GM18909 (cell line): ENCODE results near the gene SERPINE2.
"Not testable (repeated sequence)": the region's sequence is repeated elsewhere in the genome, so short reads cannot be mapped to it uniquely, and the experiment has no call there.

Experiments used
- ATAC-seq: cut with Tn5 transposase; IDR thresholded peaks from one replicate; pipeline ENCODE4 v1.9.1; 2021; ENCODE audit warnings: mild to moderate bottlenecking; ENCODE audit not compliant: unreplicated experiment, poor library complexity

Gene SERPINE2

DNA sequence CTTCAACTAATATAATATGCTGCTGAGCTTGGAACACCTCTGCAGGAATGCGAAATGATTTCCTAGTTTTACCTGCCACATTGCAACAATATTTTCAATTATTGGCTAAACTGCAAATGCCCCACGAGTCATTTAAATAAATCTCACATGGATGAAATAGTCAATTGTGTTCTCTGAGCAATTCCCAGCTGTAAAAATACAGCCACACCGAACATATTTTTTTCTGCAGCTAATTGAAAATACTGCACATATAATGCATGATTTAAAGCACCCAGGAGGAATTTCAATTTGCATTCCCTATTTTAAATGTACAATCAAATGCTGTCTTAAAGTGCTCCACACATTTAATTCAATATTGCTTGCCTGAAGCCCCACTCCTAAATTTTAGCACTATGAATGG lies 18.6 kb downstream of the SERPINE2 start:
- no peak for ATAC-seq

DNA sequence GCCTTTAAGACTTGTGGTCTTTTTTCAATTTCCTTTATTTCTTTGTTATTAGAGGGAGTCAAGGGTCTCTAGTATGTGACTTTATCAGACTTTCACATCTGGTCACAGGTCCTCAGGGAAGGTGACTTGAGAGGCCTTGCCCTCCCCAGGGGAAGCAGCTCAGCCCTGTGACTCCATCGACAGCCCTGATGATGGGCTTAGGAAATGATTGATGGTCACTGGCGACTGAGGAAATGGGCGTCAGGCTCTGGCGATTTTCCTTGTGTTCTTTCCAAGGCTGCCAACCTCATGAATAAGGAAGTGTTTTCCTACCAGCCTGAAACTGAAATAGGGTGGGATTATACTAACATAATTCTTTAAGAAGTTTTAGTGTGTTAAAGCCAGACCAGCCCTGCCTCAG lies 21.1 kb downstream of the SERPINE2 start:
- ATAC-seq, result no peak

DNA sequence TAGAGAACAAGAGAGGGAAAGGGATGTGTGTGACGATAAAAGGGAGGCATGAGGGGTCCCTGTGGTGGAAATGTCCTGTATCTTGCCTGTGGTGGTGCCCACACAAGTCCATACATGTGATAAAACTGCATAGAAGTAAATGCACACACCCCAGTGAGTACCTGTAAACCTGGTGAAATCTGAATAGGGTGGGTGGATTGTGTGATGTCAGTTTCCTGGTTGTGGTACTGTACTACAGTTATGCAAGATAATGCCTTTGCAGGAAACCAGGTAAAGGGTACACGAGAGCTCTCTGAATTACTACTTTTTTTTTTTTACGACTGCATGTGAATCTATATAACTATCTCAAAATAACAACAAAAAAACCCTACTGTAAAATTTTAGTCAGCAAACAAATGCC lies 22.1 kb downstream of the SERPINE2 start:
- ATAC-seq, result no peak

DNA sequence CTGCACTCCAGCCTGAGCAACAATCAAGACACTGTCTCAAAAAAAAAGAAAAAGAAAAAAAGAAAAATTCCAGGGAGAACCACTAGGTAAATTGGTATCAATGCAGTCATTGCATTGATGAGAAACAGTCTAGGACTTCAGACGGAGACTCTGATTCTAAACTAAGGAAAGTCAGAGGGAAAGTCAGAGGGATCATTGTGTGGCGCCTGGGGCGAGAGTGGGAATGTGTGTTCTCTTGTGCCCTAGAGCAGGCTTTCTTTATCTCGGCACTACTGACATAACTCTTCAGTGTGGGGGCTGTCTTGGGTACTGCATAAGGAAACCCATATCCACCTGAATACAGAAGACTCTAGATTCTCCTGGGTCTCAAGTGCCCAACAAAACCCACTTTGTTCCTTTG lies 24.8 kb downstream of the SERPINE2 start:
- no peak for ATAC-seq

DNA sequence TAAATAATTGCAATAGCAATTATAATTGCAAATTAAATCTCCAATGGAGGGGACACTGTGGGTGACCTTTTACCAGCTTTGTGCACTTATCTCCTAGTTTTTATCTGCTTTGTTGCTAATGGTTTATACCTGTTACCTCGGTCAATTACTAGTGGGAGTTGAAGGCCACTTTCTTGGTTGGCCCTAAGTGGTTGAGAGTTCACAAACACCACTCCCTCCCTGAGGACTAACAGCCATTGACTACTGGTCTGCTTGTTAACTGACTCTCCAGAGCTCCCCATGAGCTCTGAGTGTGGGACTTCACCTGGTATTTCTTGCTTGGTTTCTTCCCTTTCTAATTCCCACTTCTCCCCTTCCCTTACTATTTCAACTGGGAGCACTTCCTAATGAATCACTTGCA lies 27.2 kb downstream of the SERPINE2 start:
- ATAC-seq, result no peak

DNA sequence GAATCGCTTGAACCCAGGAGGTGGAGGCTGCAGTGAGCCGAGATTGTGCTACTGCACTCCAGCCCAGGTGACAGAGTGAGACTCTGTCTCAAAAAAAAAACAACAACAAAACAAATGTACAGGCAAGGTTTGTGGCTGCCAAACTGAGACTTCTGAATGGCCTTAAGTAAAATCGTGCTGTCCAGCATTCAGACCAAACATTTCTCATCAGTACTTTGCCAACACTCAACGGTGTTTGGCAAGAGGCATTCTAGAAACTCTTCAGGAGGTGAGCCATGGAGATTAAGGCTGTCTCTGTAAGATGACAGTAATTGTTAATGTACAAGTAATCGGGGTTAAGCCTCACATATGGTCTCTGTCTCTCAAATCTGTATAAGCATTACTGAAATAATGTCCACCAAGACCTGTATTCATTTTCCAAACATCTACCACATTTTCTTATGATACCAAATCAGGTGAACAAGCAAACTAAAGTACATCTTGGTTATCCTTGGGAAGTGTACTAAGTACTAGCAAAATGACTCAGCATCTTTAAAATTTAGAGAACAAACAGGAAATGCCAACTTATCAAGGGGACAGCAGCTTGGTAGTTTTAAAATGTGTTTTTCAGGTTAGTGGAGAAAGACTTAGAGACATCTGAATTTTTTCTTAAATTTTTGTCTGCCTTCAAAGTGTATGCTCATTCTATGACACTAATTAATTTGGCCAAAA lies 29.3 kb downstream of the SERPINE2 start:
- ATAC-seq, result no peak

DNA sequence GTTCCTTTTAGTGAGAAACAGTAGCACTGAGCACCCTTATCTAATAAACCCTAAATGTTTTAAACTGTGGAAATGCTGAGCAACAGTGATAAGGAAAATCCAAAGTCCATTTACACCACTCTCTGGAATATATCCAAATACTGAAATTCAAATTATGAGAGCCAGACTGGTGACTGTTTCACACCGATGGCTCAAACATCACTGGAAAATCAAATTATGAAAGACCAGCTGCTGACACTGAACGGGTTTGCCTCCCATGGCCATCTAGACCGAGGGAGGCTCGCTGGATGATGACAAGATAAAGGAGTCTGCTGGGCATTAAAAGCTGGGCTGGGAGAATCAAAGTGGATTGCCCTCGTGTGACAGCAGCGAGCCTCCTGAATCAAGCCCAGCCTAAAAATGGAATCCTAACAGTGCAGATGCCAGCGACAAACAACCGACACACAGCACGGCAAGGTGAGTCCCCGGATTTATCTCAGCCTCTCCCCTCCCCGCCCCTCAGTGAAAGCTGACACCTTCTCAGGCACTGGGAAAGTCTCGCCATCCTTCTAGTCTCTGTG lies 30.3 kb downstream of the SERPINE2 start:
- ATAC-seq, result no peak

DNA sequence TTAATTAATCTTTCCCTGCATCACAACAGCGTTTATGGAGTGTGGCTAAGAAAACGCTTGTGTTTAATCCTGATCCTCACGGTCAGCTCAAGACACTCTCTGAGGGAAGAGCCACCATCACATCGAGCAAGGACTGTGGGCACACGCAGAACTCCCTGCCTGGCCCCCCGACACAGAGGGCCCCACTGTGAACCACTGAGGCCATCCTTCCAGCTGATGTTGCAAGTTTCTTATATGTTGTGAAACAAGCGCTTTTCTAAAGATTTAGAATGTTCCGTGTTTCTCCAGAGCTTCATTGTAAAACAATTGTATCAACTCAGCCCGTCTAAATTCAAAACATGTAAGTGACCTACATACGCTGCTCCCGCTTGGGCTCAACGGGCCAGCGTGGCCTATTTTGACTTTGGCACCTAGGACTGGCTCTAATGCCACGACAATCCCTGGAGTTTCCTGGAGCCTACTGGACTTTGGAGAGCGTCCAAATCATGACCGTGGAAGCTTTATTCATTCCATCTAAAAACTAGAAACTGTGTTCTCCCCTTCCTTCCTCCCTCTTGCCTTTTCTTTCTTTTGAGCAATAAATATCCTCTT lies 34.9 kb downstream of the SERPINE2 start:
- ATAC-seq, result no peak

DNA sequence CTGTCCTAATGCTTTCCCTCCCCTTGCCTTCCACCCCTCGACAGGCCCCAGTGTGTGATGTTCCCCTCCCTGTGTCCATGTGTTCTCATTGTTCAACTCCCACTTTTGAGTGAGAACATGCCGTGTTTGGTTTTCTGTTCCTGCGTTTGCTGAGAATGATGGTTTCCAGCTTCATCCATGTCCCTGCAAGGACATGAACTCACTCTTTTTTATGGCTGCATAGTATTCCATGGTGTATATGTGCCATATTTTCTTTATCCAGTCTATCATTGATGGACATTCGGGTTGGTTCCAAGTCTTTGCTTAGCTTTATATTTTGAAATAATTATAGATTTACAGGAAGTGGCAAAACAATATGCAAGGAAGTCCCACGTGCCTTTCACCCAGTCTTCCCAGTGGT lies 38.4 kb downstream of the SERPINE2 start:
- ATAC-seq, result not testable (repeated sequence)

DNA sequence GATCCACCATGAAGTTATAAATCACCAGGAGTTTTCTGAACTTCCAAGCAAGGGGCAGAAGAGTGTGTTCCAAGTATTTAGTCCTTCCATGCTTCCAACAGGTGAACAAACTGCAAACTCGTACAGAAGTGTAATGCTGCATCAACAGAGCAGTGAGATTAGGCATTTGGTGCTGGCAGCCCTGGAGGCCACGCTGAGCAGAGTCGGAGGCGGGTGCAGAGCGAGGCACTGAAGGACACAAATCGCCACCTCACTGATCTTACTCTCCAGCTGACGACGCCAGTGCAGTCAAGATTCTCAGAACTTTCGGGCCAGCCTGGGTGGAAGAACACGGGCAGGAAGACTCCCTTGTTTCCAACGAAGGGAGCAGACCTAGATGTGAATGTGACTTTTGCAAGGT lies 39.2 kb downstream of the SERPINE2 start:
- ATAC-seq, result no peak

DNA sequence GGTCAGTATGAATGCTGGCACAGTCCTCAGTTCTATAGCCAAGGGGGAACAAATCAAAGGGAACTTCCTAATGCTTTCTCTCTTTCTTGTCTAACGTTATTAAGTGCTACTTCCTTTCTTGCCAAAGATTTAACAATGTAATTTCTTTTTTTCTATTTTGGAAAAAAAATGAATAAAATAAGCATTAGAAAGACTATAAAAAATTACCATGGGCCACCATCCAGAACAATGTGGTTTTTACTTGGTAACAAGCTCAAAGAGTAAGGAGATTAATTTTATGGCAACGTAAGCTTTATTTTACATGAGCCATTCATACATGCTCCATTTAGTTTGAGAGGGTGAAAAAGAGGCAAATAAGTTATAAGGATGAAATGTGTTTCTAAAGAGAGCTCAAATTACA lies 40.1 kb downstream of the SERPINE2 start:
- no peak for ATAC-seq

DNA sequence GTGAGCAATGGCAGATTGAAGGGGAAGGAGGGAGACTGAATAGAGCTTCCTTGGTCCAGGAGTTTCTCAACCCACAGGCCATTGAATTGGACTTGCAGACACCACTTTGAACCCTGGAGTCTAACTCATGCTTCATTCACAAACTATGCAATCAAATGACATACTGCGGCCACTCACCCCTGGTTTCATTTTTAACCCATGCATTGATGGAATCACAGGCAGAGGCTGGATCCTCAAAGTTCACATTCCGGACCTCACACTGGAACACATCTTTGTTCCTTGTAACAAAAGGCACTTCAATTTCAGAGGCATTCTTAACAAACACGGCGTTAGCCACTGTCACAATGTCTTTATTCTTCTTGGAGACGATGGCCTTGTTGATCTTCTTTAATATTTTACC lies 41.1 kb downstream of the SERPINE2 start:
- no peak for ATAC-seq

DNA sequence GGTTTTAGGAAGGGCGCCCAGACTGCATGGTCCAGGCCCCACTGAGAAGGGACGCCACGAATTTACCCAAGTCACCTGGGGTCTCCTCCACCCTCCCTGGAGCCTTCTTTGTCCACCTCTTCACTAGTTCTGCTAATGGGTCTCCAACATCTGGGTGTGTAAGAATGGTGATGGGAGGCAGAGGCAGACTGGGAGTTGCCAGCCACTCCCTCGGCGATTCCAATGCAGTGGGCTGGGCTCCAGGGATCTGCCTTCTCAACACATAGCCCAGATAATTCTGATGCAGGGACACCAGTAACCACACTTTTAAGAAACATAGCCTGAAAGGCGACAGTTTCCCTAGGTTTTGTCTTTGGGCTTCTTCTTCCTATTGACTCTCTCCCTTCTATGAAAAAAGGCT lies 42.7 kb downstream of the SERPINE2 start:
- ATAC-seq, result no peak

DNA sequence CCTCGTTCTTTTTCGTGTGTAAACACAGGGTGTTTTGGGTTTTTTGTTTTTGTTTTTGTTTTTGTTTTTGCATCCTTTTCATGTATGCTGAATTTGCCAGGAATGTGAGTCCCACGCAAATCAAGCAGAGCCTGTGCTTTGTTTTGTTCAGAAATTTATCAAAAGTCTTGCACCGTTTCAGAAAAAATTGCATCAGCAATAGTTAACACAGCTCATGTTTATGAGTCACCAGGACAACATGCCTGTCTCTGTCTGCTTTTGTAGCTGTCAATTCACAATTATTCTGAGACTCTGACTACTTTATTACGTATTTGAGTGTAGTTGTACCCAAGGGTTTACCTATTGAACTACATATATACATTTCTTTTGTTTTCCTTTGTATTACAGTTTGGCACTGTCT lies 43.5 kb downstream of the SERPINE2 start:
- no peak for ATAC-seq

DNA sequence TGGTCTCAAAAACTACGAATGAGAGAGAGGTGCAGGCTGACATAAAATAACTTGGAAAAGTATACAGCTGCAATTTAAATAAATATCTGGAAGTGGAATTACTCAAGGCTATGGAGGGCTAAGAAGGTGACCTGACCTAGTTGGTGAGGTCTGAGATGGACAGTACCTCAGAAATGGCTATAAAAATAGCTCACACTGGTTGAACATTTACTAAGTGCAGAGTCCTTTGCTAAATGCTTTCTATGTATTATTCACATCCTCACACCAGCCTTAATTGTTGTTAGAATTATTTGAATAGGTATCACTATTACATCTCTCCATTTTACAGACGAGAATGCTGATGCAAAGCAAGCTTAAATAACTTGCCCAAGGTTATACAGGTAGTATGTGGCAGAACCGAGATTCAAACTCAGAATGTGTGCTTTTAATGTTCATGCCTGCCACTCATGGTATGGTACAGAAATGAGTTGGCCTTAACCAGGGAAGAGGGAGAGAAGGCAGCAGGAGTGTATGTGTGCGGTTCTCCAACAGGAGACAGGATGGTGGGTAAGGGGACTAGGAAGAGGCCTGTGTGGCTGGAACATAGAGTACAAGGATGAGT lies 44.4 kb downstream of the SERPINE2 start:
- no peak for ATAC-seq

DNA sequence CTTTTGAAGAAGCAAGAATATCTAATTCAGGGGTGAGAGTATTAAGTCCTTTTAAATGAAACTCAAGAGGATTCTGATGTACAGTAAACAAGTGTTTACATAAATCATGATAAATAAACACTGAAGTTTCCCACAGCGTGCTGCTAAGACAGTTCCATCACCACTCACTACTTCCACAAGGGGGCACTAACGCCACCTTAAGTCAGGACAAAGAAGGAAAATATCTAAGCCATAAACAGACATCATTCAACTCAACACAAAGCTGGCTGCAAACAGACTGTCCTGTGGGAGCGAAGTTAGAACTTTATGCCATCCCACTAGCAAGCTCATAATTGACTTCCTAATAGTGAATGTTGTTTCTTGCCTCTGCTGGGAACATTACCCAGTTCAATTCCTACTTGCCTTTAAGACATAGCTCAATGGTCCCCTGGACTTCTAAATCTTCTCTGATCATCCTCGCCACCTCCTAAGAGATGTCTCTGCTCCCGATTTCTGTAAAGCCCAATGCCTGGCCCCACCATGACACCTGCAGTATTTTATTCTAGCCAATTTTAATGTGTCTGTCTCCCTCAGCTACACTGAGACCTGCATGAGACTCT lies 45.4 kb downstream of the SERPINE2 start:
- peak; percentile 69 for ATAC-seq

DNA sequence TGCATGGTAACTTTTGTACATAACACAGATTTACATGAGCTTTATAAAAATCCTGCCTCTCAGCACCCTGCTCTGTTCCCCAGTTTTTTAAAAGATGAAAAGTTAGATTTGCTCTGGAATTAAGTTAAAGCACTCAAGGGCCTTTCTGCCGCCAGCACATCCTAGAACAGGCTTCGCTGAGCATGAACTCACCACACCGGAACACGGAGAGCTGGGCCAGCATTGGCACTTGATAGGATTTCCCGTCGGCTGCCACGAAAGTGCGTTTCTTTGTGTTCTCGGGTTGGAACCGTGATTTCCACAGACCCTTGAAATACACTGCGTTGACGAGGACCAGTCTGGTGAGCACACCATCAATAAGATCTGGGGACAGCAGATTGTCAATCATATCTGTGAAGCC lies 47.5 kb downstream of the SERPINE2 start:
- ATAC-seq, result no peak

DNA sequence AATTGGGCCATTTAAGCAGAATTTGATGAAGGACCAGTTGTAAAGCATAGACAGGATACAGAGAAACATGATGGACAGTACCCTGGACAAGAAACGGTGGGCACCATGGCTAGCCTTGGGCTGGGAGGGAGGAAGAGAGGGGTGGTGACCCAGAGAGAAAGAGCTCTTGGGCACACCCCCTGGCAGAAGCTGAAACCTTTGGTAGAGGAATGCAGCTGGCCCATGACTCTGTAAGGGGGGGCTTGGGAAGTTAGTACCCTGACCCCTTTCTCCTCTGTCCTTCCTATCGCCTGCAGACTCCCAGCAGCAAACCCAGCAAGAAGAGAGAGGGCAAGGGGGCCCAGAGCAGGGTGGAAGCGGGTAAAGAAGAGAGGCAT lies 49.2 kb downstream of the SERPINE2 start:
- no peak for ATAC-seq

DNA sequence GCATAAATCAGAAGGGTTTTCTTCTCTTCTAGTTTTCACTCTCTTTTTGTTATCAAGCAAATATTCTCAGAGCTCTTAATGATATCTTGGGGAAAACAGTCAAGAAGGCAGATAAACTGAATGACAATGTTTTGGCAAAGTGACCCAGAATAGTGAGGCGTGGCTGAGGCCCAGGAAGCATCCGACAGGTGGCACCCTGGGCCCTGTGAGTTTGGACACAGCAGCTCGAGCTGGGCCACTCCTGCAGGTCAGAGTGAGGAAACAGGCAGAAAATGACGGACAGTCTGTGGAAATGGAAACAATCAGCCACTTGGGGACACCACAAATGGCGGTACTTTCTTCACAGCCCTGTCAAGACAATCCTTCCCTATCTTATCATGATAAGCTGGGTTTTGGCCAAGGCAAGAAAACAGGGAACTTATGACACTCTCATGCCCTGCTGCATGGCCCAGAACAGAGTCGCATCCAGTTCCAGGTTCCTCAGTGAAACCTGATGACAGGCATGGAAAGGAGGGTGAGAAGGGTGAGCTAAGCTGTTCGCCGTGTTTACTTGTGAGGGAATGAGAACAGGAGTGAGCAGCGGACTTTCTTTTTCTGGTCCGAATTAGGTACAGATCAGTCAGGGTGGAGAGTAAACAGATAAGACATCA lies 49.8 kb downstream of the SERPINE2 start:
- ATAC-seq, result no peak

DNA sequence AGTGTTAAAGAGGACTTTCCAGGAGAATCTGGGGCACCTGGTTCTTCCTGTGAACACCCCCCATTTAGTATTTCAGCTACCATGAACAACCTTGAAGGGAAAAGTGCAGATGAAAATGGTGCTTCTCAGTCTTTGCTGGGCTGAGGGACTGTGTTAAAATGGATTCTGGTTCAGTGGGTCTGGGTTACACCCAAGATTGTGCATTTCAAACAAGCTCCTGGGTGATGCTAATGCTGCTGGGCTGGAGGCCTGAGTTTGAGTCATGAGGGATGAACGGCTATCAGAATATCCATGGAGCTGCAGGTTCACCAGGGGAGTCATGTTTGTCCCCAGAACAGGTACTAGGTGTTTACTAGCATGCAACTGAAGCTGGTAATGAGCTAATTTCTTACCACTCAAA lies 57.8 kb downstream of the SERPINE2 start:
- no peak for ATAC-seq

DNA sequence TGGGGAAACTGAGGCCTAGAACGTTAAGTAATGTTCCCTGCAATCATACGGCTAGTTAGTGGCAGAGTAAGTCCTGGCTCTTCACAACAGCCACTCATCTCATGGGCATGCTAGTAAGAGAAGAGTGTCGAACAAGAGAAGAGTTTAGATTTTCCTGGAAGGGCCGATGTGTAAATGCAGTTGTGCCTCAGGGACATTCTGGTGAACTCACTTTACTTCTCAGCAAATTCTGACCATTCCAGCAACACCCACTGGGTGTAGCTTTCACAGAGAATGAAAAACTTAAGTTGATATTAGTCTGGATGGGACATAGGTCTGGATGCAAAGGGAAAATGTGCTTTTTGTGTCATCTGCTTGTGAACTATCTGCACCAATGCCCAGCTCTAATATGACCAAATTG lies 58.3 kb downstream of the SERPINE2 start:
- no peak for ATAC-seq
